GM21786 (cell line): ENCODE results near the gene PLD6.

Experiments used
- ATAC-seq: cut with Tn5 transposase; IDR thresholded peaks from one replicate; pipeline ENCODE4 v1.9.1; 2021; ENCODE audit not compliant: unreplicated experiment

Gene PLD6

GRCh38 chr17:17156511-17156910 lies 49.6 kb downstream of the PLD6 start:
- no peak for ATAC-seq

- ATAC-seq: no peak
Measured at GRCh38 chr17:17156107-17156506, 50.0 kb downstream of the PLD6 start.

GRCh38 chr17:17155568-17155967 lies 50.6 kb downstream of the PLD6 start:
- ATAC-seq: no peak

GRCh38 chr17:17154981-17155380 lies 51.2 kb downstream of the PLD6 start:
- ATAC-seq: no peak

- ATAC-seq: no peak
Measured at GRCh38 chr17:17154556-17154955, 51.6 kb downstream of the PLD6 start.

- ATAC-seq: no peak
Measured at GRCh38 chr17:17153709-17154108, 52.4 kb downstream of the PLD6 start.

GRCh38 chr17:17153071-17153470 lies 53.1 kb downstream of the PLD6 start:
- no peak for ATAC-seq

GRCh38 chr17:17152385-17152784 lies 53.7 kb downstream of the PLD6 start:
- no peak for ATAC-seq

- no peak for ATAC-seq
Measured at GRCh38 chr17:17151962-17152361, 54.2 kb downstream of the PLD6 start.

- ATAC-seq: no peak
Measured at GRCh38 chr17:17151541-17151940, 54.6 kb downstream of the PLD6 start.

GRCh38 chr17:17151055-17151454 lies 55.1 kb downstream of the PLD6 start:
- no peak for ATAC-seq
